Fibroblast of peridontal ligament (primary cell): ENCODE results near the gene PDE4C.
A peak's percentile ranks its signal among the peaks of the same experiment; 100 is the strongest.
"Not testable (repeated sequence)": the region's sequence is repeated elsewhere in the genome, so short reads cannot be mapped to it uniquely, and the experiment has no call there.

Source experiments
- DNase-seq: peaks from one replicate; pipeline ENCODE4 v3.0.0-alpha.2; 2010; ENCODE audit errors: extremely low read depth

The PDE4C gene

GRCh38 chr19:18223860-18224524 lies 2.2 kb downstream of the PDE4C start:
- DNase-seq: no peak

GRCh38 chr19:18221815-18222725 lies 4.2 kb downstream of the PDE4C start:
- no peak for DNase-seq

DNA sequence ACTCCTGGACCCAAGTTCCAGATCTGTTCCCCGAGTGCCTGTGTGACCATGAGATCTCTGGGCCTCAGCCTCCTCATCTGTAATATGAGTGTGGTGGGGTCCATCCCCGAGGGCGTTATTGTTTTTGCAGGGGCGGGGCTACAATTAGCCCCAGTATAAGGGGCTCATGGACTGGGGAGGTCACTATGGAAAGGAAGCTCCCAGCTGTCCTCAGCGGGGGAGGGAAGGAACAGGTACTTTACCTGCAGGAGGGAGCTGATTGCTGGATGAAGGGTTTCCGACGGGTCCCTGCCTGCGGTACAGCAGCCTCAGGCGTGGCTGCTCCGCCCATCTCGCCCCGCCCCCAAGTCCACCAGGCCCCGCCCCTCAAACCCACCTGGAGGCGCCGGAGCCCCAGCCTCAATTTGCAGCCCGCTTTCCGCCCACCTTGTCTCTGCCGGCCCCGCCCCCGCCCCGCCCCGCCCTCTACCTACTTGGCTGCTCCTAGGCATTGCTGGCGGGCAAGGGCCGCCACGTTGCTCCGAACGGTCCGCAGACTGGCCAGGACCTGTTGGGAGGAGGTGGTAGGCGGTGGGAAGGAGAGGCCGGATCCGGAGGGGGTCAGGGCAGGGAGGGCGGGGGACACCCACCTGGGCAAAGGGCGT lies 5.5 kb downstream of the PDE4C start:
- DNase-seq: no peak

DNA sequence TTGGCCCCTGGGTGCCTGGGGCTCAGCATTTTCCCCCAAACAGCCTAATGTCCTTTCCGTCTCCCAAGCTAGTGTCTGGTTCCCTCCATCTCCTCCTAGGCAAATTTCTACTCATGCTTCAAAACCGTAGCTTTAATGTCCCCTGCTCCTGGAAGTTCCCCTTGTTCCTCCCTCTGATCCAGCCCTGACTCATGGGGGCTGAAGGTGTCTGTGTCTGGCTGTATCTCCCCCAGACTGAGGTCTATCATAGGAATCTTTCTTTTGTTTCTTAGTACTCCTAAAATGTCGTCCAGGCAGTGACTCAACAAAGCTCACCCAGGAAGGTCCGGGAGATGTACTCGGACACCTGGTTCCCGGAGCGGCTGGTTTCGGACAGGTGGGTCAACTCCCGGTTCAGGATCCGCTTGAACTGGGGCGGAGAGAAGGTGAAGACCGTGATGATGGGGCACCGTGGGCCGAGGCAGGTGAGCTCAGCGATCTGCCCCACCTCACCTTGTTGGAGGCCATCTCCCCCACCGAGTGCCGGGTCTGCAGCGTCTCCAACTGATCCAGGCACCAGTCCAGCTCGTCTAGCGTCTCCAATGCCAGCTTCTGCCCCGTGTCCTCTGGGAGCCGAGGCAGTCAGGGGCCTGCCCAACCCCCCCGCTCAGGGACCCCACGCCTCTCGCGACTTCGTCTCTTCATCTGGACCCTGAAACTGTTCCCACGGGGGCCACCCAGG lies 6.2 kb downstream of the PDE4C start:
- DNase-seq: no peak

DNA sequence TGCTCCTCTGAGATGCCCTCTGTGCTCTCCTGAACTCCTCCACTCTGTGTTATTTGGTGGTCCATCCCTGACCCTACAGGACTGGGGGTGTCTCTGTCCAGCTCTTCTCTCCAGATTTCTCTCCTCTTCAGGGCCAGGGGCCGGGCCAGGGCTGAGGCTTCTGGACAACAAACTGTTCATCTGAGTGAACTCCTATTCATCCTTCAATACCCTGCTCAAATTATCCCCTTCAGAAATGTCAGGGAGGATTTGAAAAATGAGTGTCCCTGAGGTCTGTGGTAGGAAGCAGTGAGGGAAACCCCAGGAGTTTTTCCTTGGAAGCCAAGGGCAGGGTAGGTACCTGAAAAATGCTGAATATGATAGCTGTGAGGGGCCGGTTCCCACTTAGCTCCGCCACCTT lies 7.6 kb downstream of the PDE4C start:
- DNase-seq: no peak

GRCh38 chr19:18218159-18218558 lies 8.1 kb downstream of the PDE4C start:
- DNase-seq: no peak

- DNase-seq: no peak
Observed at GRCh38 chr19:18216789-18217188, 9.4 kb downstream of the PDE4C start.

DNA sequence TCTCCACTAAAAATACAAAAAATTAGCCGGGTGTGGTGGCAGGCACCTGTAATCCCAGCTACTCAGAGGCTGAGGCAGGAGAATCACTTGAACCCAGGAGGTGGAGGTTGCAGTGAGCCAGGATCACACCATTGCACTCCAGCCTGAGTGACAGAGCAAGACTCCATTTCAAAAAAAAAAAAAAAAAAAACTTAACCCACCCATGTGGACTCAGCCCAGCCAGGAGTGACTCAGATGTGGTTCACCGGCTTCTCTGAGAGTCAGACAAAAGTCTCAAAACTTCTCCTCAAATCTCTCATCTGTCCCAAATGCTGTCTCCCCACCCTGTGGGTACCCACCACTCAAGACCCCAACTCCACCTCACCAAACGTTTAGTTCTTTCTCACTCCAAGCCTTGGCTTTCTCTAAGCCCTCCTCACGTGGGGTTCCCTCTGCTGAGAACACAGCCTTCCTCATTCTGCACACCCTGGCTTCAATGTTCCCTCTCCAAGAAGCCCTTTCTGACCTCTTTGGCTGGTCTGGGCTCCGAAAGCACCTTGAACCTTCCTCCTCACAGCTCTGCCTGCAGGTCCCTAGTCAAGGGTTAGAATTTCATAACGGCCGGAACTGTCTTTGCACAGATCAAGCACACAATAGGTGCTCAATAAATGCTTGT lies 11.3 kb downstream of the PDE4C start:
- peak; percentile 52 for DNase-seq

DNA sequence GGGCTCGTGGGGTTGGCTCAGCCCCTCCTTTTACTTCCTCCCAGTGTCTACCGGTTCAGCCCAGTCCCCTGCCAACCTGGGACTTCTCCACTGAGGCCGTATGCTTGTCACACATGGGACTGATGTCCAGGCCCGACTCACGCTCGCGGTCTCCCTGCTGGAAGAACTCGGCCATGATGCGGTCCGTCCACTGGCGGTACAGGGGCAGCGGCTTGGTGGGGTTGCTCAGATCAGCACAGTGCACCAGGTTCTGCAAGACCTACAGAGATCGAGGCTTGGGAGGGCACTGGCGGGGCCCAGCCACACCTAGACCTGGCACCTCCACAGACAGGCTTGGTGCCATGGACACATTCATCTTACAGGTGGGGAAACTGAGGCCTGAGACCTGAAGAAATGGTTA lies 14.6 kb downstream of the PDE4C start:
- DNase-seq: no peak

DNA sequence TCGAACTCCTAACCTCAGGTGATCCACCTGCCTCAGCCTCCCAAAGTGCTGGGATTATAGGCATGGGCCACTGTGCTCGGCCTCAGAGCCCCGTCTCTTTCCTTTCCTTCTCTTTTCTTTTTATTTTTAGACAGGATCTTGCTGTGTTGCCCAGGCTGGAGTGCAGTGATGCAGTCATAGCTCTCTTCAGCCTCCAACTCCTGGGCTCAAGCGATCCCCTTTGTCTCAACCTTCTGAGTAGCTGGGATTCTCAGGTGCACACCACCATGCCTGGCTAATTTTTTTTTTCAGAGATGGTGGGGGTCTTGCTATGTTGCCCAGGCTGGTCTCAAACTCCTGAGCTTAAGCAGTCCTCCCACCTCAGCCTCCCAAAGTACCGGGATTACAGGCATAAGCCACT lies 16.3 kb downstream of the PDE4C start:
- DNase-seq: not testable (repeated sequence)

DNA sequence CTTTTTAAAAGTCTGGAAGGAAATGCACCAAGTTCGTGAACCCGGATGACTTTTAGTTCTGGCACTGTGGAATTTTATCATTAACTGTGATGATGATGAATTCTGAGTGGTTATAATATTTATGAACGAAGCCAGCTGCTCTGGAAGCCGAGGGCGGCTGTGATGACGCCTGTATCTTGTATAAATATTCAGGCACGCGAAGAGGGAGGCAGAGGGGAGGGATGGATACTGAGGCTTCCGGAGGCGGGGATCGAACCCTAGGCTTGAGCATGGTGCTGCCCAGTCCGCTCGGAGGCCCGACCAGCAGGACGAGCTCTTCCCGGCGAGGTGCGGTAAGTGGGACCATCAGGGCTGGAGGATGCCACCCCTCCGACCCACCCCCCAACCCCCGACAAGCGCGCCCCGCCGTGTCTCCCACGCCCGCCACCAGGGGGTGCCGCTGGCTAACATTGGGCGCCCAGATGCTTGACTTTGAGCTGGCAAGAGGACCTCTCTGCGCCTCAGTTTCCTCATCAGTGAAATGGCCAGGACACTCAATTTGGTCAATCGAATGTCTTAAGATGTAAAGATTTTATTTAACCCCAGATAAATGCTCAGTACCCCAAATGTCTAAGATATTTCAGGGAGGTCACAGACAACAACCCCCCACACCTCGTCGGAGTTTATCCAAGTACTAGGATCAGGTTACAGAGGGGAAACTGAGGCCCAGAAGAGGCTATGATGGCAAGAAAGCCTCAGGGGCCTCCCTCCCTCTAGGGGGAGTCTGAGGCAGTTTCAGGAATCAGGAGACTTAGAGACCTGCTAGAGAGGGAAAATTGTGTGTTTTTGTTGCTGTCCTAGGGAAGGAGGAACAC lies 17.9 kb downstream of the PDE4C start:
- peak; percentile 87 for DNase-seq

- DNase-seq: no peak
Observed at GRCh38 chr19:18206018-18206417, 20.2 kb downstream of the PDE4C start.

DNA sequence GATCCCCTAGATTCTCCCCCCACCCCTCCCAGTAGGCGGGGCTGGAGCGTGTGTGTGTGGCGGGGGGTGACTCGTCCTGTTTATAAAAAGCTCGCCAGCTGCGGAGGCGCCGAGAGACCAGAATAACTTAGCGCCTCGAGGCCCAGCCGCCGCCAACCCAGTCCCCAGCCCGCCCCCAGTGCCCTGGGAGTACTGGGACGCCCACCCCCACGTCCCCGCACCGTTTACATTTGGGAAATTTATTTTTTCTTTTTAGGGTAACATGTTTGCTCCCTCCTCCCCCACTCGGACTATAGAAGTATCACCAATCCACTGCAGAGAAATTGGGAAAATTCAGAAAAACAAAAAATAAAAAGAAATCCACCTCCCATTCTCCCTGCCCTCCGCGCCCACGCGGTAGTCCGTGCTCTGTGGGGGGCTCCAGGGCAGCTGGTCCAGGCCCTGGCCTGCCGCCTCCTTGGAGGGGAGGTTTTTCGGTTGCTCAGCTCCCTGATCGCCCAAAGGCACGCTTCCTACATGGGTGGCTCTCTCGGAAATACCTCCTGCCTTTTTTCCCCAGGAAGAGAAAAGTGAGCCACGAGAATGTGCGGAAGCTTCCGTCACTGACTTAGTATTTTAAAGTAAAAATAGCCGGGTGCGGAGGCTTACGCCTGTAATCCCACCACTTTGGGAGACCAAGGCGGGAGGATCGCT lies 20.9 kb downstream of the PDE4C start:
- DNase-seq: peak; percentile 76

DNA sequence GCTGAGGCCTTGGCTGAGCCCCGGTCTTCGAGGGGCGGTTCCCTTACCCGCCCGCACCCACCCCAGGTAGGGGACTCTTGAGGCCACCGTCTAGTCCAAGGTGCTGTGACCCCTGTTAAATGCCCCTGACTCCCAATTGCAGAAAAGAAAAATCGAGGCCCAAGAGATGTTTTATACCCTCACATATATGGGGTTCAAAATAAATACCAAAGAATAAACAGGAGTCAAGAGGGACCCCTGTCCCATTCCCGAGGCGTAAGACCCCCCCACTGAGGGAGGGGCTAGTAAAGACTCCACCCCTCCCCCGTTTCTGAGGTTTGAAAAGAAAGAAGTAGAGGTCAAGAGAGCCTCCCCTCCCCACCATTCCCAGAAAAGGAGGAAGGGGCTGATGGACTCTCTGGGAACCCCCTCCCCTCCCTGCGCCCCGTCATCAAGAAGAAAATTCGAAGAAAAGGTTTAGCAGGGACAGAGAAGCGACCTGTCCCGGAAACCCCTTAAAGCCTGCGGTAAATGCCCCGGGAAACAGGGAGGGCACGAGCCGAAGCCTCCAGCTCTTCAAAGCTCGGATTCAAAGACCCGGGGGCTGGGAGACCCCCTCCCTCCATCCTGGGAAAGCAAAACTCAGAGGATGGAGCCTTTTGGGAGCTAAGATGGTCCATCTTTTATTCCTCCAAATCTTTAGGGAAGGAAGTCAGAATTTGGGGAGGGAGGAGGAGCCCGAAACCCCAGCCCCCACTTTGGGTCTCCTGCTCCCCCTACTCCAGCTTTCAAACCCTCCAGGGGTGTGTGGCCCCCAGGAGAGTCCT lies 21.6 kb downstream of the PDE4C start:
- DNase-seq: no peak

GRCh38 chr19:18203863-18204393 lies 22.3 kb downstream of the PDE4C start, which contains the start of gene RAB3A:
TSS of gene RAB3A (minus strand) at chr19:18204042. CDS start at chr19:18202740, 1,302 bp downstream.
- DNase-seq: peak; percentile 100

DNA sequence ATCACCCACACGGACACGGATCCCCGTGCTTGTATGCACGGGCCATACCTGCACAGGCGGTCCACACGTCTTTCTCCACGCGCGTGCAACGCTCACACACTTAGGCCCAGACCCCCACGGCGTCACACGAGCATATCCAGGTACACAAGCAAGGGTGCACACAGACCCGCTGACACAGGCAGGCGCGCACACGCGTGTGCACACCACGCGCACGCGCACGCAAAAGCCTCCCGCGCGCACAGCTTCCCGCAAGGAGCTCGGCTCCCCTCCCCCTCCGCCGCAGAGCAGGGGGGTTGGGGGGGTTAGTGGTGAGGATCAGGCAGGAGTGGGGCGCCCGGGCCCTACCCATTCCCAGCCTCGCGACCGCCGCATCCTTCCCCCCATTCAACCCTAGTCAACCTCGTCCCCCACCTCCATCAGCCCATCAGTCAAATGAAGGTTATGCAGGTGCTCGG lies 22.8 kb downstream of the PDE4C start:
- no peak for DNase-seq

GRCh38 chr19:18202778-18203407 lies 23.3 kb downstream of the PDE4C start:
- DNase-seq: peak; percentile 11

GRCh38 chr19:18202397-18202777 lies 23.9 kb downstream of the PDE4C start:
- no peak for DNase-seq
